Immature natural killer cell (primary cell): Measurements from ENCODE around the gene NOL4L. TPM values are rescaled to one million over a fixed set of nuclear protein-coding genes. Genes with fewer than 3 reads are reported as not detected.

ENCODE experiments used
- DNase-seq, 3 donors: peaks; one replicate each; pipeline ENCODE4 v3.0.0; 2022; ENCODE audit warnings: mixed read lengths in 1 of 3
- H3K27ac Mint-ChIP-seq, 6 donors: one replicate each; pipeline ENCODE4 v1.8.0; 2020; ENCODE audit warnings: mixed read lengths in 6 of 6, mild to moderate bottlenecking in 5 of 6, inconsistent platforms in 4 of 6, moderate library complexity in 3 of 6
- H3K27me3 Mint-ChIP-seq, 3 donors: one replicate each; pipeline ENCODE4 v1.8.0; 2020 to 2021; ENCODE audit warnings: low read depth in 3 of 3, mild to moderate bottlenecking in 3 of 3, mixed read lengths in 3 of 3, moderate library complexity in 3 of 3, inconsistent platforms in 1 of 3
- H3K36me3 Mint-ChIP-seq, 3 donors: one replicate each; pipeline ENCODE4 v1.8.0; 2020; ENCODE audit warnings: mixed read lengths in 3 of 3, inconsistent platforms in 2 of 3, mild to moderate bottlenecking in 2 of 3
- H3K4me1 Mint-ChIP-seq, 2 donors: one replicate each; pipeline ENCODE4 v1.8.0; 2020; ENCODE audit warnings: inconsistent platforms in 2 of 2, mild to moderate bottlenecking in 2 of 2, mixed read lengths in 2 of 2, moderate library complexity in 1 of 2
- H3K4me3 Mint-ChIP-seq, 5 donors: one replicate each; pipeline ENCODE4 v1.8.0; 2020; ENCODE audit warnings: mild to moderate bottlenecking in 5 of 5, mixed read lengths in 5 of 5, inconsistent platforms in 3 of 5, moderate library complexity in 3 of 5
- H3K9me3 Mint-ChIP-seq, 6 donors: one replicate each; pipeline ENCODE4 v1.8.0; 2020; ENCODE audit warnings: mild to moderate bottlenecking in 6 of 6, mixed read lengths in 6 of 6, inconsistent platforms in 4 of 6, moderate library complexity in 3 of 6
- polyA plus RNA-seq, 3 donors: library from polyadenylated mRNA; unstranded; fragments of 300-500 nt; fragmentation: Illumina TruSeq; gene quantifications; one replicate each; pipeline ENCODE4 v1.2.3, GENCODE V29; 2021

Gene NOL4L
- polyA plus RNA-seq, 3 donors from 2014 or later: 4.1 to 17.2 (median 9.6) TPM

DNA sequence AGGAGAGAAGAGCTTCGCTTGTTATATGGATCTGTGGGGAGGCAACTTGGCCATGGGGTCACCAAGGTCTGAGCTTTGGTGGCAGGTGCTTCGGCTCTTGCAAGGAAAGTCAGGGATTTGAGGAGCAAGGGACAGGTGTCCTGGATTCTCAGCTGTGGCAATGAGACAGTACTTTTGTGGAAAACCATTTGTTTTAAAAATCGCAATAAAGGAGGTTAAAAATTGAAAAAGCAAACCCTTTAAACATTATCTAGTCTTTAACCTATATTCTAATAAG lies 64.3 kb downstream of the NOL4L start:
- no peak overlapping the region for H3K4me3 Mint-ChIP-seq
- peak overlapping the region in 4 of 6 donors; percentile 56 to 80 (median 74) for H3K27ac Mint-ChIP-seq
- H3K4me1 Mint-ChIP-seq: peaks cover 61% of the 10 kb centered on the region in 2 donors
- no peak for DNase-seq
- no peaks in the 10 kb centered on the region for H3K9me3 Mint-ChIP-seq
- peaks cover 0 to 11% (median 6%) of the 10 kb centered on the region in 3 donors for H3K36me3 Mint-ChIP-seq
- H3K27me3 Mint-ChIP-seq: peaks cover 0 to 11% (median 9%) of the 10 kb centered on the region in 3 donors

DNA sequence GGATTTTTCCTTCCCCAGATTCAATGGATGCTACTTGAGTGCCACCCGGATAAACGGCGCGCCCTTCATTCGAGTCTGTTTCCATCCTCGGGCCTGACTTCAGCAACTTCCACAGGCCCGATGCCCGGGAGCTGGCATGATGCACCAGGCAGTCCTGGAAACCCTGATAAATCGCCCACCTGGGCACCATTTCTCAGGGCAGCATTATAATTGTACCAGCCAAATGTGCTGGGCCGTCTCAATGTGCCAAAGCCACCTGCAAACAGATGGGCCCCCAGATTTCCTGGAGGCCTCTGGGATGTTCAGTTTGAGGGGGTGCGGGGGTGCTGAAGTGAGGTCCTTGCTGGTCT lies 65.8 kb downstream of the NOL4L start:
- no peak for DNase-seq
- H3K4me1 Mint-ChIP-seq: peaks cover 60 to 64% of the 10 kb centered on the region in 2 donors
- no peak overlapping the region for H3K27ac Mint-ChIP-seq
- peaks cover 5 to 19% (median 6%) of the 10 kb centered on the region in 3 donors for H3K36me3 Mint-ChIP-seq
- H3K27me3 Mint-ChIP-seq: peaks cover 0 to 12% (median 11%) of the 10 kb centered on the region in 3 donors
- no peak overlapping the region for H3K4me3 Mint-ChIP-seq
- H3K9me3 Mint-ChIP-seq: no peaks in the 10 kb centered on the region

DNA sequence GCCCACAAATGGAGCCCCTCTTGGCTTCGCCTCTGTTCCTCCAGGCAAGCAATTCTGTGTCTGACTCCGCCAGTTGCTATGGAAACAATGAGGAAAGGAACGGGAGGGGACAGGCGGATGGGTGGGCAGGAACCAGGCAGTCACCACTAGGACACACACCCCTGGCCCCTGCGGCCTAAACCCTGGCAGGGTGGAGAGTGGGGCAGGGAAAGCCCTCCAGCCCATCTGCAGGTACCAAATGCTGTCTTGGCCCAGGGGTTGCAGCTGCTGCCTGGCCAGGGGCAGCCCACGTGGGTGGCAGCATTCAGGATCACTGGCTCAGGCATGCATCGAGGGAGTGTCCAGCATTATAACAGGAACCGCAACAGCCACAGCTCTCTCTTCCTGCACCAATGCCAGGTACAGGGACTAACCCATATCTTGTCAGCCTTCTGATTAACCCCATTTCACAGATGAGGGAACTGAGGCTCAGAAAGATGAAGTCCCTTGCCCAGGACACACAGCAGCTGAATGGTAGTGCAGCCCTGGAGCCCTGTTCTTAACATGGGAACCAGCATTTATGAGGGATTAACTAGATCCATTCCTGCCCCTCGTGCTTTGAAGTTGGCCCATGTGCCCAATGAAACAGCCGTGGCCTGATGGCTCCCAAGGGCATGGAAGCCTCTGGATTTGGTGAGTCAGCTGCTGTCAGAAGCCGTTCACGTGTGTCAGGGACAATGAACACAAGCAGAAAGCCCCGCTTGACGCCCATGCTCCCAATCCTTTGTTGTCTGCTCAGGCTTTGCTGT lies 66.3 kb downstream of the NOL4L start:
- H3K9me3 Mint-ChIP-seq: no peaks in the 10 kb centered on the region

DNA sequence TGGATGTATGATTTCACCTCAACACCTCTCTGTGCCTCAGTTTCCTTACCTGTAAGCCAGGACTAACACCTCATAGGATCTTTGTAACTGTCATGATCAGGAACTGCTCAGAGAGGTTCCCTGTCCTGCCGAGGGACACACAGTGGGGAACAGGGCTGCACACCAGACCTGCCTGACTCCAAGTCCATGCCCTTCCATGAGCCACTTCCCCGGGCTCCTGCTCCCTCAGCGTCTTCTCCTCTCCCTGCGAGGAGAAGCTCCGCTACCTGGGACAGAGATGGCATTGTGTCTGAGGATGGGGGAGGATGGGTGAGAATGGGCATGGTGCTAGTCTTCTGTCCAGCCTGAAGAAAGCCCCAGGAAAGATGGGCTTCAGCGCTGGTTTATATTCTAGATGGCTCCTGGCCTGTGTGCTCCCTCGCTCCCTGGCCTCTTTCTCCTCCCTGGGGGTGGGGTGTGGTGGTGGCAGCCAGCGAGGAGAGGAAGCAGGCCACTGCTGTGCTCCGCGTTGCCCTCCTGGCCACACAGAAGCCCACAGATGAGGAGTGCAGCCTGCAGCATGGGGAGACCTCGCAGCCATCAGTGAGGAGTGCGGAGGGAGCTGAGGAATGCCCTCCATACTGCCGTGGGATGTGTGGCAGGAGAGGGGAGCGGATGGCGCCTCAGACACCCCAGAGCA lies 67.1 kb downstream of the NOL4L start:
- peaks cover 2 to 12% (median 10%) of the 10 kb centered on the region in 3 donors for H3K27me3 Mint-ChIP-seq

More for the DNA sequence above, 66.3 kb downstream of the NOL4L start:
- peak overlapping the region in 1 of 6 donors; percentile 4 for H3K27ac Mint-ChIP-seq
- peaks cover 60 to 62% of the 10 kb centered on the region in 2 donors for H3K4me1 Mint-ChIP-seq
- no peak for DNase-seq
- no peak overlapping the region for H3K4me3 Mint-ChIP-seq
- H3K27me3 Mint-ChIP-seq: peaks cover 2 to 11% (median 10%) of the 10 kb centered on the region in 3 donors
- H3K36me3 Mint-ChIP-seq: peaks cover 5 to 19% (median 6%) of the 10 kb centered on the region in 3 donors

DNA sequence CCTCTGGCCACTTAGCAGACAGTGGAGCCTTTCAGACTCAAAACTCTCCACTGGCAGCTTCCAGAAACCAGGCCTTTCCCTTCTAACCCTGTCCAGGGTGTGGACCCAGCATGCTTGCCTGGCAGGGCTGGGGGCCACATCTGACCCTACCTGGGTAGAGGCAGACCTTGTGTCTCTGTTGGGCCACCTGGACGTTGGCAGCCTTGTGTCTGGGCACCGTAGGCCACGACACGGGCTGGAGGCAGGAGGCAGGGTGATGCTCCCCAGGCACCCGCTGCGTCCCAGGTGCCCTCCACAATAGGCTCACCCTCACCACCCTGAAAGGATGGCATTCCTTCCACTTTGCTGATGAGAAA lies 67.6 kb downstream of the NOL4L start:
- Mint-ChIP-seq H3K27ac (peak overlapping the region in 2 of 6 donors; percentile 30 to 48), H3K27me3 (peaks cover 2 to 12% (median 10%) of the 10 kb centered on the region in 3 donors), H3K4me3 (no peak overlapping the region), H3K9me3 (no peaks in the 10 kb centered on the region), H3K36me3 (peaks cover 5 to 27% (median 10%) of the 10 kb centered on the region in 3 donors), H3K4me1 (peaks cover 60% of the 10 kb centered on the region in 2 donors)
- no peak for DNase-seq

More for the DNA sequence above, 67.1 kb downstream of the NOL4L start:
- Mint-ChIP-seq H3K36me3 (peaks cover 5 to 23% (median 10%) of the 10 kb centered on the region in 3 donors), H3K27ac (peak overlapping the region in 4 of 6 donors; percentile 7 to 49 (median 39)), H3K4me1 (peaks cover 60 to 61% of the 10 kb centered on the region in 2 donors), H3K4me3 (no peak overlapping the region), H3K9me3 (no peaks in the 10 kb centered on the region)
- no peak for DNase-seq

DNA sequence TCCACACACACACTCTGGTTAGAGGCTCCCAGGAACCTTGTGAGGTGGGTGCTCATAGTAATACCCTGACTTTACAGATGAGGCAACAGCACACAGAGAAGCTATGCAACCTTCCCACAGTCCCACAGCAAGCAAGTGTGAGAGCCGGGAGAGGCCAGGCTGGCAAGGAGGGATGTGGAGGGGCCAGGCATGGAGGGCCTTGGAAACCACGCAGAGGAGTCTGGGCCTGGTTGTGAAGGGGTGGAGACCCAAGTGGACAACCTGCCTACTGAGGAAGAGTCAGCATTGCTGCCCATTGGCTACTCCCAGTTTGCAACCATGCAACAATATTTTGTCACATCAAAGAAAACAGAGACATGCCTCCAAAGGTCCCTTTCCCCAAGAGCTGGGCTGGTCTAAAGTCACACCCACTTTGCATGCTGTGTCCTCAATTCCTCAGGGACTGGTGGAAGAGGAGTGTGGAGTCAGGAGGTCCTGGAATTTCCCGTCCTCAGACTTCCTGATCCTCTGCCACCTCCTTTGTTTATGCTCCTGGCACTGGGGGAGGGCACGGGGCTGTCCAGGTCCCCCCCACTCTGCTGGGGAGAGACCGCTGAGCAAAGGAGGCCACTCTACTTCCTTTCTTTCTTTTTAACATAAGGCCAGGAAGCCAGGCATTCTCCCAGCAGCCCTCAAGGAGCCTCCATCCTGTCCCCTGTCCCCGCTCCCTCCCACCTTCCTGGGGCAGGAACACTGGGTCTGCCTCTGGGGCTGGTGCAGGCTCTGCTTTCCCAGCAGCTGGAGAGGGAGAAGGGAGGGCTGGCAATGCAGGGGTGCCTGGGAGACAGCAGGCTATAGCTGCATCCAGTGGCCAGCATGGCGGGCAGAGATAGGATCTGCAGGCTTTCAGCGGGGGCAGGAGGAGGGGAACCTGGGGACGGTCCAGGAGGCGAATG lies 68.3 kb downstream of the NOL4L start:
- no peak for DNase-seq

DNA sequence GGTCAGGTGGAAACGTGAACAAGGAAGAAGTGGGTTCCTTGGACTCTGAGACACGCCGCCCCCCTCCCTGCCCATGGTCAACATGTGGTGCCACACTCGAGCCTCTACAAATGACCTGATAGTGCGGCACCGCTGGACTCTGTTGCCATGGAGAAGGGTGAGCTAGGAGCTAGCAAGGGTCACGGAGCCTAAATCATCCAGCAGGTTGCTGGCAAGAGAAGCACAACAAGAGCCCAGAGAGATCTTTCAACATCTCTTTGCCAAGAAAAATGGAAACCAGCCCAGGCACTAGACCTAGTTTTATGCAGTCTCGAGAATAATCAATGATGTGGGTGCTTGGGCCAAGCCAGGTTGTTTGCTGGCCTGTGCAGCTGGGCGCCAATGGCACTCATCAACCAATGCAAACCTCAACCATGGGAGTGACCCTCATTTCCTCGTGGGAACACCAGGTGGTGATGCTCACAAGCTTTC lies 69.5 kb downstream of the NOL4L start:
- H3K4me3 Mint-ChIP-seq: no peak overlapping the region
- H3K27ac Mint-ChIP-seq: peak overlapping the region in 5 of 6 donors; percentile 58 to 90 (median 78)
- H3K27me3 Mint-ChIP-seq: peaks cover 7 to 12% (median 11%) of the 10 kb centered on the region in 3 donors
- no peak for DNase-seq
- no peaks in the 10 kb centered on the region for H3K9me3 Mint-ChIP-seq
- peaks cover 10 to 31% (median 10%) of the 10 kb centered on the region in 3 donors for H3K36me3 Mint-ChIP-seq
- peaks cover 60% of the 10 kb centered on the region in 2 donors for H3K4me1 Mint-ChIP-seq

More for the DNA sequence above, 68.3 kb downstream of the NOL4L start:
- Mint-ChIP-seq H3K27me3 (peaks cover 4 to 12% (median 11%) of the 10 kb centered on the region in 3 donors), H3K36me3 (peaks cover 10 to 34% (median 10%) of the 10 kb centered on the region in 3 donors), H3K9me3 (no peaks in the 10 kb centered on the region), H3K4me3 (no peak overlapping the region), H3K4me1 (peaks cover 60% of the 10 kb centered on the region in 2 donors), H3K27ac (peak overlapping the region; percentile 7 to 80 (median 56))

DNA sequence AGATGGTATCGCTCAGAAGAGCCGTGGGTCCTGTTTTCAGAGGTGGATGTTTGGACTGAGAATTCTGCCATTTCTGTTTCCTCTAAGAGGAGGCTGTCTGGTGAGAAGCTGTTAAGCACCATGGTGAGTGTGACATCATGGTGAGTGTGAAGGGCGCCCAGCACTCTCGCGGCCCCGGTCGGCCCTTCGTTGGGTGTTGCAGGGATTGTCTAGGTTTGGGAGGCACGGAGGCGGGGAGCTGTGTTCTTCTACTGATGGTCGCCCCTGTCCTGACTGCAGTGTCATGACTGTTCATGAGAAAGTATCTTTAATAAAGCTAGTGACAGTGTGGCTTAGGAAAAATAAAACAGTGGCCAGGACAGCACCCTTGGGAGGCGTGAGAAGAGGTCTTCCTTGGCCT lies 70.4 kb downstream of the NOL4L start:
- Mint-ChIP-seq H3K27ac (peak overlapping the region; percentile 58 to 90 (median 80)), H3K4me1 (peaks cover 67% of the 10 kb centered on the region in 2 donors), H3K27me3 (peaks cover 9 to 11% (median 9%) of the 10 kb centered on the region in 3 donors), H3K9me3 (no peaks in the 10 kb centered on the region), H3K4me3 (peak overlapping the region in 1 of 5 donors; percentile 9), H3K36me3 (peaks cover 10 to 29% (median 10%) of the 10 kb centered on the region in 3 donors)
- DNase-seq: no peak

DNA sequence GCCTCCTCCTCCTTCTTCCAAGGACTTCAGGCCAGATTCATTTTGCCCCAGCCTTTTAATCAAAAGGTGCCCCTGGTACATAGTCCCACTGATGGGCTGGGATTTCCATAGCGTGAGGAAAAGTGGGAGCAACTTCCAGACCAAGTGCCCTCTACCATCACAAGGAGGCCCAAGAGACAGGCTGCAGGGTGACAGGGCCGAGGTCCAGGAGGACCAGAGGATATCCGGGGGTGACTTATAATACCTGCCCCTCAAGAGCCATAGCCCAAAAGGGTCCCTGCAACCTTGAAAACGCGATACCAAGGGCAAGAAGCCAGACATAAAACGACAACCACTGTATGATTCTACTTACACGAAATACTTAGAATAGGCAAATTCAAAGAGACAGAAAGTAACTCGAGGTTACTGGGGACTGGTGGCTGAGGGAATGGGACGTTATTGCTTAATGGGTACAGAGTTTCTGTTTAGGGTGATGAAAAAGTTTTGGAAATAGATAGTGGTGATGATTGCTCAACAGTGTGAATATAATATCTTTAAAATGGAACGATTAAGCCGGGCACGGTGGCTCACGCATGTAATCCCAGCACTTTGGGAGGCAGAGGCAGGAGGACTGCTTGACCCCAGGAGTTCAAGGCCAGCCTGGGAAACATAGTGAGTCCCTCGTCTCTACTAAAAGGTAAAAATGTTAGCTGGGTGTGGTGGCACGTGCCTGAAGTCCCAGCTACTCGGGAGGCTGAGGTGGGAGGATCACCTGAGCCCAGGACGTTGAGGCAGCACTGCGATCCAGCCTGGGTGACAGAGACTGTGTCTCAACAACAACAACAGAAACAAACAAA lies 71.9 kb downstream of the NOL4L start:
- Mint-ChIP-seq H3K27ac (peak overlapping the region in 5 of 6 donors; percentile 34 to 95 (median 90)), H3K4me1 (peaks cover 82% of the 10 kb centered on the region in 2 donors), H3K27me3 (peaks cover 9 to 20% (median 13%) of the 10 kb centered on the region in 3 donors), H3K4me3 (peak overlapping the region in 2 of 5 donors; percentile 27 to 47), H3K36me3 (peaks cover 10 to 29% (median 14%) of the 10 kb centered on the region in 3 donors), H3K9me3 (no peaks in the 10 kb centered on the region)
- no peak for DNase-seq

DNA sequence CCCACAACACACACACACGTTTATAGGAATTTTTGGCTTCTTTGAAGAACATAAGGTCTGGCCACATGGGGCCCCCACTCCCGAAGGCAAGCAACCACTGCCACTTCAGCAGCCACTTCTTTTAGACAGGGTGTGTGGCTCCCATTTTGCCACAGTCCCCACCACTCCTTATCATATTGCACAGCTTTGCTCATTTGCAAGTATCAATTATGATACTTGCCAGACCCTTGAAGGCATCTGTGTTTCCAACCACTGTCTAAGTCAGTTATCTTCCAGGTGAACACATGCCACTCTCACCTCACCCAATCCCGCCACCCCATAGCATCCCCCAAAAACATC lies 73.1 kb downstream of the NOL4L start:
- Mint-ChIP-seq H3K27me3 (peaks cover 9 to 17% (median 15%) of the 10 kb centered on the region in 3 donors), H3K9me3 (no peaks in the 10 kb centered on the region), H3K4me3 (peak overlapping the region; percentile 11 to 65 (median 53)), H3K36me3 (peaks cover 10 to 29% (median 14%) of the 10 kb centered on the region in 3 donors), H3K4me1 (peaks cover 89 to 94% of the 10 kb centered on the region in 2 donors), H3K27ac (peak overlapping the region; percentile 84 to 95 (median 90))
- DNase-seq: no peak

DNA sequence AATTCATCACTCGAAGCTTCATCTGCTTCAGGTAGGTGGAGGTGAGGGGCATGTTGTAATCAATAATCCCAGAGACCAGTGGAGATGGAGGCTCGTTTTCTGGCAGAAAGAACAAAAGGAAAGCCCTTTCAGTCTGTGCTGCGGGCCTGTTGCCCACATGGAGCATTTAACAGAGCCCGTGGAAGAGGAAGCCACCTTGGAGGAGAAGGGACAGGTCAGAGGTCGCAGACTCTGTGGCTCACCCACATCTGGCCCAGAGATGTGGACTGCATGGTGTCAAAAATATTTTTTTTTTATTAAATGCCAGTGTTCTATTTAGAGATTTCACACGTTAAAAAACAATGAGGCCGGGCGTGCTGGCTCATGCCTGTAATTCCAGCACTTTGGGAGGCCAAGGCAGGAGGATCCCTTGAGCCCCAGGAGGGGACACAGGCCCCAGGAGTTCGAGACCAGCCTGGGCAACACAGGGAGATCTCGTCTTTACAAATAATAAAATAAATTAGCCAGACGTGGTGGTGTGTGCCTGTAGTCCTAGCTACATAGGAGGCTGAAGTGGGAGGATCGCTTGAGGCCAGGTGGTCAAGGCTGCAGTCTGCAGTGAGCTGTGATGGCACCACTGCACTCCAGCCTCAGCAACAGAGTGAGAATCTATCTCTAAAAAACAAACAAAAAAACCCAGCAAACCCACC lies 73.6 kb downstream of the NOL4L start:
- Mint-ChIP-seq H3K4me1 (peaks cover 90 to 96% of the 10 kb centered on the region in 2 donors), H3K27ac (peak overlapping the region; percentile 84 to 95 (median 90)), H3K27me3 (peaks cover 9 to 17% (median 15%) of the 10 kb centered on the region in 3 donors), H3K9me3 (no peaks in the 10 kb centered on the region), H3K4me3 (peak overlapping the region; percentile 11 to 65 (median 53)), H3K36me3 (peaks cover 10 to 29% (median 13%) of the 10 kb centered on the region in 3 donors)
- DNase-seq: no peak
